H9 (cell line): ENCODE measurements around the gene TSPOAP1. TPM values are rescaled to one million over a fixed set of nuclear protein-coding genes. Genes with fewer than 3 reads are reported as not detected.

ENCODE experiments used
- DNase-seq: peaks from one replicate; pipeline ENCODE4 v3.0.0-alpha.2; 2017
- H2AFZ ChIP-seq: one replicate; pipeline ENCODE4 v1.6.1; 2013; ENCODE audit warnings: mild to moderate bottlenecking, low read length, control low read depth, moderate library complexity
- H2AK5ac ChIP-seq: 2 replicates; pipeline ENCODE4 v1.6.1; 2013; ENCODE audit warnings: low read length, control low read depth, mixed read lengths; ENCODE audit not compliant: insufficient read length
- H2BK120ac ChIP-seq: one replicate; pipeline ENCODE4 v1.6.1; 2013; ENCODE audit warnings: low read depth, mild to moderate bottlenecking, low read length, control low read depth, inconsistent platforms; ENCODE audit not compliant: poor library complexity, severe bottlenecking
- H2BK12ac ChIP-seq: 2 replicates; pipeline ENCODE4 v1.6.1; 2013; ENCODE audit warnings: low read length, control low read depth, mixed read lengths, low read depth; ENCODE audit not compliant: insufficient read length
- H2BK15ac ChIP-seq: 2 replicates; pipeline ENCODE4 v1.6.1; 2013; ENCODE audit warnings: low read depth, low read length, control low read depth
- H2BK20ac ChIP-seq: one replicate; pipeline ENCODE4 v1.6.1; 2013; ENCODE audit warnings: low read depth, mild to moderate bottlenecking, low read length, control low read depth, inconsistent platforms; ENCODE audit not compliant: poor library complexity, severe bottlenecking
- H2BK5ac ChIP-seq: 2 replicates; pipeline ENCODE4 v1.6.1; 2013; ENCODE audit warnings: low read length, control low read depth, mixed read lengths; ENCODE audit not compliant: insufficient read length
- H3K14ac ChIP-seq: 2 replicates; pipeline ENCODE4 v1.6.1; 2013; ENCODE audit warnings: low read length, control low read depth; ENCODE audit not compliant: insufficient read depth
- H3K18ac ChIP-seq: 2 replicates; pipeline ENCODE4 v1.6.1; 2013; ENCODE audit warnings: low read depth, mild to moderate bottlenecking, mixed read lengths, low read length, control low read depth; ENCODE audit not compliant: insufficient read length
- H3K23ac ChIP-seq: 2 replicates; pipeline ENCODE4 v1.6.1; 2013; ENCODE audit warnings: low read length, control low read depth, mixed read lengths, low read depth; ENCODE audit not compliant: insufficient read length
- H3K23me2 ChIP-seq: 2 replicates; pipeline ENCODE4 v1.6.1; 2013; ENCODE audit warnings: low read depth, mild to moderate bottlenecking, mixed read lengths, low read length, control low read depth; ENCODE audit not compliant: insufficient read length, poor library complexity, severe bottlenecking
- H3K27ac ChIP-seq: 2 replicates; pipeline ENCODE4 v1.5.1; 2013; ENCODE audit warnings: low read length, control low read depth, mixed read lengths, low read depth; ENCODE audit not compliant: insufficient read length
- H3K27me3 ChIP-seq: 2 replicates; pipeline ENCODE4 v1.6.1; 2013; ENCODE audit warnings: low read length, control low read depth, inconsistent platforms; ENCODE audit not compliant: insufficient read depth
- H3K4ac ChIP-seq: 2 replicates; pipeline ENCODE4 v1.6.1; 2013; ENCODE audit warnings: low read depth, mild to moderate bottlenecking, control low read depth, inconsistent platforms, low read length, moderate library complexity
- H3K4me1 ChIP-seq: 2 replicates; pipeline ENCODE4 v1.6.1; 2013; ENCODE audit warnings: low read length, control low read depth, inconsistent platforms; ENCODE audit not compliant: insufficient read depth
- H3K4me2 ChIP-seq: 2 replicates; pipeline ENCODE4 v1.6.1; 2013; ENCODE audit warnings: low read length, control low read depth, mixed read lengths; ENCODE audit not compliant: insufficient read length, insufficient read depth
- H3K56ac ChIP-seq: 2 replicates; pipeline ENCODE4 v1.6.1; 2013; ENCODE audit warnings: low read depth, mild to moderate bottlenecking, mixed read lengths, low read length, control low read depth; ENCODE audit not compliant: insufficient read length
- H3K79me1 ChIP-seq: 2 replicates; pipeline ENCODE4 v1.6.1; 2013; ENCODE audit warnings: low read depth, mild to moderate bottlenecking, moderate library complexity, low read length, control low read depth, inconsistent platforms; ENCODE audit not compliant: insufficient read depth, poor library complexity, severe bottlenecking
- H3K79me2 ChIP-seq: 2 replicates; pipeline ENCODE4 v1.6.1; 2013; ENCODE audit warnings: low read length, control low read depth, inconsistent platforms; ENCODE audit not compliant: insufficient read depth
- H3K9ac ChIP-seq: 2 replicates; pipeline ENCODE4 v1.6.1; 2013; ENCODE audit warnings: low read length, control low read depth, mixed read lengths; ENCODE audit not compliant: insufficient read length; ENCODE audit errors: extremely low read depth
- H3K9me3 ChIP-seq: one replicate; pipeline ENCODE4 v1.6.1; 2013; ENCODE audit warnings: low read depth, low read length, inconsistent platforms; ENCODE audit not compliant: control insufficient read depth
- H3T11ph ChIP-seq: one replicate; pipeline ENCODE4 v1.6.1; 2013; ENCODE audit warnings: mild to moderate bottlenecking, low read length, control low read depth, inconsistent platforms
- H4K20me1 ChIP-seq: one replicate; pipeline ENCODE4 v1.6.1; 2013; ENCODE audit not compliant: control insufficient read depth, insufficient read length, insufficient read depth
- H4K5ac ChIP-seq: 2 replicates; pipeline ENCODE4 v1.6.1; 2013; ENCODE audit warnings: low read depth, mild to moderate bottlenecking, mixed read lengths, low read length, control low read depth; ENCODE audit not compliant: insufficient read length
- H4K8ac ChIP-seq: replicated peaks from 2 replicates; pipeline ENCODE4 v1.6.1; 2013; ENCODE audit warnings: low read length, control low read depth, mixed read lengths, low read depth; ENCODE audit not compliant: insufficient read length
- H4K91ac ChIP-seq: 2 replicates; pipeline ENCODE4 v1.6.1; 2013; ENCODE audit warnings: low read depth, mild to moderate bottlenecking, moderate library complexity, mixed read lengths, low read length, control low read depth; ENCODE audit not compliant: insufficient read length
- H3K27ac Mint-ChIP-seq, 3 experiments: 2 replicates in 2 of 3; 3 replicates in 1 of 3; pipeline ENCODE4 v1.8.0; 2020 to 2021; ENCODE audit warnings: mixed read lengths in 3 of 3, mild to moderate bottlenecking in 1 of 3, moderate library complexity in 1 of 3
- H3K27me3 Mint-ChIP-seq: 2 replicates; pipeline ENCODE4 v1.8.0; 2021; ENCODE audit warnings: low read depth, mild to moderate bottlenecking, moderate library complexity, mixed read lengths
- H3K36me3 Mint-ChIP-seq, 3 experiments: 2 replicates in 2 of 3; 3 replicates in 1 of 3; pipeline ENCODE4 v1.8.0; 2020 to 2021; ENCODE audit warnings: low read depth in 3 of 3, mixed read lengths in 3 of 3; ENCODE audit not compliant: insufficient read depth in 1 of 3
- H3K4me1 Mint-ChIP-seq, 2 experiments: 2 replicates each; pipeline ENCODE4 v1.8.0; 2020; ENCODE audit warnings: mixed read lengths in 2 of 2
- H3K4me3 Mint-ChIP-seq, 2 experiments: 2 replicates in 1 of 2; 3 replicates in 1 of 2; pipeline ENCODE4 v1.8.0; 2020 to 2021; ENCODE audit warnings: mild to moderate bottlenecking in 2 of 2, mixed read lengths in 2 of 2, moderate library complexity in 1 of 2
- H3K9me3 Mint-ChIP-seq, 2 experiments: 2 replicates in 1 of 2; 3 replicates in 1 of 2; pipeline ENCODE4 v1.8.0; 2020; ENCODE audit warnings: mild to moderate bottlenecking in 2 of 2, mixed read lengths in 2 of 2, moderate library complexity in 1 of 2
- CTCF ChIP-seq: fragments of 200-600 bp; sonication (generic); conservative IDR thresholded peaks from 3 replicates; pipeline ENCODE4 v1.8.0; 2021; ENCODE audit warnings: antibody characterized with exemption, mild to moderate bottlenecking
- WGBS: extraction: QIAGEN DNeasy Blood & Tissue Kit; methylation state at CpG from one replicate; pipeline ENCODE4 v1.1.7; 2013; ENCODE audit warnings: missing lambda C conversion rate, low lambda C conversion rate, mixed read lengths; ENCODE audit not compliant: insufficient read length; ENCODE audit errors: extremely low coverage; 5-methylcytosine and 5-hydroxymethylcytosine counted together
- total RNA-seq: library from RNA; stranded (reverse); gene quantifications from 2 replicates; pipeline ENCODE4 v1.2.1, GENCODE V29; 2021

TSPOAP1 gene
- total RNA-seq, 1 experiment from 2014 or later = 17.3 TPM

DNA sequence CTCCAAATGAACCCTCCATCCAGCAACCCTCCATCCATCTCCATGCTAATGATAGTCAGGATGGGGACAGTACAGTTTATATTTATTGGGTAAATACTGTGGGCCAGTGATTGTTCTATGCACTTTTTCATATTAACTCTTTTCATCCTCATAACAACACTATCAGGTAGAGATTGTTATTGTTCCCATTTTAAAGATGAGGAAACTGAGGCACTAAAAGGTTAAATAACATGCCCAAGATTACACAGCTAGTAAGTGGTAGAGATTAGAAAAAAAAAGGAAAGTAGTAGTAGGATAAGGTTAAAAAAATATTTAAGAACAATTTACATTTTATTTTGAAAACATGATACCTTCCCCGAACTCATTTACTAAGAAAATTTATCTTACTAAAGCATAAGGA is 45.3 kb upstream of the TSPOAP1 start:
- no peaks in the 10 kb centered on the region; the same call in 1 of the 2 replicates for H3K27me3 Mint-ChIP-seq
- H3K4me3 Mint-ChIP-seq = no peak overlapping the region
- H3K4me1 ChIP-seq = peaks cover 9% of the 10 kb centered on the region; the same call in 1 of the 2 replicates
- H3K79me1 ChIP-seq = no peaks in the 10 kb centered on the region
- H3K14ac ChIP-seq = no peak overlapping the region
- no peak overlapping the region for H3K4ac ChIP-seq
- TF ChIP-seq CTCF = no peak
- no peak overlapping the region for H2BK20ac ChIP-seq
- no peak overlapping the region for H3K9ac ChIP-seq
- no peaks in the 10 kb centered on the region for H3K23me2 ChIP-seq
- H3K79me2 ChIP-seq = no peaks in the 10 kb centered on the region
- no peak overlapping the region for H2BK15ac ChIP-seq
- no peak overlapping the region for H3T11ph ChIP-seq
- no peak overlapping the region for H3K27ac ChIP-seq
- no peak overlapping the region for H4K91ac ChIP-seq
- H4K5ac ChIP-seq = no peak overlapping the region
- H4K20me1 ChIP-seq = no peaks in the 10 kb centered on the region
- no peak overlapping the region for H3K23ac ChIP-seq
- H3K9me3 Mint-ChIP-seq = no peaks in the 10 kb centered on the region
- no peak overlapping the region for H3K27ac Mint-ChIP-seq
- H3K56ac ChIP-seq = no peak overlapping the region
- no peaks in the 10 kb centered on the region for H3K27me3 ChIP-seq
- H2BK5ac ChIP-seq = no peak overlapping the region
- H2AFZ ChIP-seq = no peak overlapping the region
- H3K9me3 ChIP-seq = no peaks in the 10 kb centered on the region
- no peak for DNase-seq
- no peak overlapping the region for H3K18ac ChIP-seq
- H2BK120ac ChIP-seq = no peak overlapping the region
- H3K4me2 ChIP-seq = no peak overlapping the region
- H4K8ac ChIP-seq = no peak overlapping the region
- no peak overlapping the region for H2AK5ac ChIP-seq
- H2BK12ac ChIP-seq = no peak overlapping the region
- WGBS = no CpG with 5 or more reads among the region's 1 CpG
- H3K4me1 Mint-ChIP-seq = peaks cover 27 to 29% of the 10 kb centered on the region in 2 experiments
- H3K36me3 Mint-ChIP-seq = no peaks in the 10 kb centered on the region
